Measurements from ENCODE around the gene MN1.

MN1 gene

GRCh38 chr22:27706489-27706888, 95.1 kb downstream of the MN1 start:
- DNase-seq: no peak

- no peak for DNase-seq
Observed at GRCh38 chr22:27705408-27706080, 96.0 kb downstream of the MN1 start.

- no peak for DNase-seq
Observed at GRCh38 chr22:27704581-27704980, 97.0 kb downstream of the MN1 start.

GRCh38 chr22:27699383-27700019, 102.1 kb downstream of the MN1 start:
- no peak for DNase-seq

GRCh38 chr22:27698813-27699212, 102.7 kb downstream of the MN1 start:
- DNase-seq: no peak

Data from GOT3 (cell line).